H9 (cell line): ENCODE results near the gene SLC30A5. TPM values are rescaled to one million over a fixed set of nuclear protein-coding genes. Genes with fewer than 3 reads are reported as not detected.

Source experiments
- DNase-seq: peaks from one replicate; pipeline ENCODE4 v3.0.0-alpha.2; 2017
- H2AFZ ChIP-seq: one replicate; pipeline ENCODE4 v1.6.1; 2013; ENCODE audit warnings: mild to moderate bottlenecking, low read length, control low read depth, moderate library complexity
- H2AK5ac ChIP-seq: 2 replicates; pipeline ENCODE4 v1.6.1; 2013; ENCODE audit warnings: low read length, control low read depth, mixed read lengths; ENCODE audit not compliant: insufficient read length
- H2BK120ac ChIP-seq: one replicate; pipeline ENCODE4 v1.6.1; 2013; ENCODE audit warnings: low read depth, mild to moderate bottlenecking, low read length, control low read depth, inconsistent platforms; ENCODE audit not compliant: poor library complexity, severe bottlenecking
- H2BK12ac ChIP-seq: 2 replicates; pipeline ENCODE4 v1.6.1; 2013; ENCODE audit warnings: low read length, control low read depth, mixed read lengths, low read depth; ENCODE audit not compliant: insufficient read length
- H2BK15ac ChIP-seq: 2 replicates; pipeline ENCODE4 v1.6.1; 2013; ENCODE audit warnings: low read depth, low read length, control low read depth
- H2BK20ac ChIP-seq: one replicate; pipeline ENCODE4 v1.6.1; 2013; ENCODE audit warnings: low read depth, mild to moderate bottlenecking, low read length, control low read depth, inconsistent platforms; ENCODE audit not compliant: poor library complexity, severe bottlenecking
- H2BK5ac ChIP-seq: 2 replicates; pipeline ENCODE4 v1.6.1; 2013; ENCODE audit warnings: low read length, control low read depth, mixed read lengths; ENCODE audit not compliant: insufficient read length
- H3K14ac ChIP-seq: 2 replicates; pipeline ENCODE4 v1.6.1; 2013; ENCODE audit warnings: low read length, control low read depth; ENCODE audit not compliant: insufficient read depth
- H3K18ac ChIP-seq: 2 replicates; pipeline ENCODE4 v1.6.1; 2013; ENCODE audit warnings: low read depth, mild to moderate bottlenecking, mixed read lengths, low read length, control low read depth; ENCODE audit not compliant: insufficient read length
- H3K23ac ChIP-seq: 2 replicates; pipeline ENCODE4 v1.6.1; 2013; ENCODE audit warnings: low read length, control low read depth, mixed read lengths, low read depth; ENCODE audit not compliant: insufficient read length
- H3K23me2 ChIP-seq: 2 replicates; pipeline ENCODE4 v1.6.1; 2013; ENCODE audit warnings: low read depth, mild to moderate bottlenecking, mixed read lengths, low read length, control low read depth; ENCODE audit not compliant: insufficient read length, poor library complexity, severe bottlenecking
- H3K27ac ChIP-seq: 2 replicates; pipeline ENCODE4 v1.5.1; 2013; ENCODE audit warnings: low read length, control low read depth, mixed read lengths, low read depth; ENCODE audit not compliant: insufficient read length
- H3K27me3 ChIP-seq: 2 replicates; pipeline ENCODE4 v1.6.1; 2013; ENCODE audit warnings: low read length, control low read depth, inconsistent platforms; ENCODE audit not compliant: insufficient read depth
- H3K4ac ChIP-seq: 2 replicates; pipeline ENCODE4 v1.6.1; 2013; ENCODE audit warnings: low read depth, mild to moderate bottlenecking, control low read depth, inconsistent platforms, low read length, moderate library complexity
- H3K4me1 ChIP-seq: 2 replicates; pipeline ENCODE4 v1.6.1; 2013; ENCODE audit warnings: low read length, control low read depth, inconsistent platforms; ENCODE audit not compliant: insufficient read depth
- H3K4me2 ChIP-seq: 2 replicates; pipeline ENCODE4 v1.6.1; 2013; ENCODE audit warnings: low read length, control low read depth, mixed read lengths; ENCODE audit not compliant: insufficient read length, insufficient read depth
- H3K56ac ChIP-seq: 2 replicates; pipeline ENCODE4 v1.6.1; 2013; ENCODE audit warnings: low read depth, mild to moderate bottlenecking, mixed read lengths, low read length, control low read depth; ENCODE audit not compliant: insufficient read length
- H3K79me1 ChIP-seq: 2 replicates; pipeline ENCODE4 v1.6.1; 2013; ENCODE audit warnings: low read depth, mild to moderate bottlenecking, moderate library complexity, low read length, control low read depth, inconsistent platforms; ENCODE audit not compliant: insufficient read depth, poor library complexity, severe bottlenecking
- H3K79me2 ChIP-seq: 2 replicates; pipeline ENCODE4 v1.6.1; 2013; ENCODE audit warnings: low read length, control low read depth, inconsistent platforms; ENCODE audit not compliant: insufficient read depth
- H3K9ac ChIP-seq: 2 replicates; pipeline ENCODE4 v1.6.1; 2013; ENCODE audit warnings: low read length, control low read depth, mixed read lengths; ENCODE audit not compliant: insufficient read length; ENCODE audit errors: extremely low read depth
- H3K9me3 ChIP-seq: one replicate; pipeline ENCODE4 v1.6.1; 2013; ENCODE audit warnings: low read depth, low read length, inconsistent platforms; ENCODE audit not compliant: control insufficient read depth
- H3T11ph ChIP-seq: one replicate; pipeline ENCODE4 v1.6.1; 2013; ENCODE audit warnings: mild to moderate bottlenecking, low read length, control low read depth, inconsistent platforms
- H4K20me1 ChIP-seq: one replicate; pipeline ENCODE4 v1.6.1; 2013; ENCODE audit not compliant: control insufficient read depth, insufficient read length, insufficient read depth
- H4K5ac ChIP-seq: 2 replicates; pipeline ENCODE4 v1.6.1; 2013; ENCODE audit warnings: low read depth, mild to moderate bottlenecking, mixed read lengths, low read length, control low read depth; ENCODE audit not compliant: insufficient read length
- H4K8ac ChIP-seq: replicated peaks from 2 replicates; pipeline ENCODE4 v1.6.1; 2013; ENCODE audit warnings: low read length, control low read depth, mixed read lengths, low read depth; ENCODE audit not compliant: insufficient read length
- H4K91ac ChIP-seq: 2 replicates; pipeline ENCODE4 v1.6.1; 2013; ENCODE audit warnings: low read depth, mild to moderate bottlenecking, moderate library complexity, mixed read lengths, low read length, control low read depth; ENCODE audit not compliant: insufficient read length
- H3K27ac Mint-ChIP-seq, 3 experiments: 2 replicates in 2 of 3; 3 replicates in 1 of 3; pipeline ENCODE4 v1.8.0; 2020 to 2021; ENCODE audit warnings: mixed read lengths in 3 of 3, mild to moderate bottlenecking in 1 of 3, moderate library complexity in 1 of 3
- H3K27me3 Mint-ChIP-seq: 2 replicates; pipeline ENCODE4 v1.8.0; 2021; ENCODE audit warnings: low read depth, mild to moderate bottlenecking, moderate library complexity, mixed read lengths
- H3K36me3 Mint-ChIP-seq, 3 experiments: 2 replicates in 2 of 3; 3 replicates in 1 of 3; pipeline ENCODE4 v1.8.0; 2020 to 2021; ENCODE audit warnings: low read depth in 3 of 3, mixed read lengths in 3 of 3; ENCODE audit not compliant: insufficient read depth in 1 of 3
- H3K4me1 Mint-ChIP-seq, 2 experiments: 2 replicates each; pipeline ENCODE4 v1.8.0; 2020; ENCODE audit warnings: mixed read lengths in 2 of 2
- H3K4me3 Mint-ChIP-seq, 2 experiments: 2 replicates in 1 of 2; 3 replicates in 1 of 2; pipeline ENCODE4 v1.8.0; 2020 to 2021; ENCODE audit warnings: mild to moderate bottlenecking in 2 of 2, mixed read lengths in 2 of 2, moderate library complexity in 1 of 2
- H3K9me3 Mint-ChIP-seq, 2 experiments: 2 replicates in 1 of 2; 3 replicates in 1 of 2; pipeline ENCODE4 v1.8.0; 2020; ENCODE audit warnings: mild to moderate bottlenecking in 2 of 2, mixed read lengths in 2 of 2, moderate library complexity in 1 of 2
- WGBS: extraction: QIAGEN DNeasy Blood & Tissue Kit; methylation state at CpG from one replicate; pipeline ENCODE4 v1.1.7; 2013; ENCODE audit warnings: missing lambda C conversion rate, low lambda C conversion rate, mixed read lengths; ENCODE audit not compliant: insufficient read length; ENCODE audit errors: extremely low coverage; 5-methylcytosine and 5-hydroxymethylcytosine counted together
- total RNA-seq: library from RNA; stranded (reverse); gene quantifications from 2 replicates; pipeline ENCODE4 v1.2.1, GENCODE V29; 2021
- TF ChIP-seq, protein P1 (sequence below): fragments of 200-600 bp; sonication (generic); conservative IDR thresholded peaks from 3 replicates; pipeline ENCODE4 v1.8.0; 2021; ENCODE audit warnings: antibody characterized with exemption, mild to moderate bottlenecking

Gene SLC30A5
- total RNA-seq, 1 experiment from 2014 or later: 33.7 TPM

DNA sequence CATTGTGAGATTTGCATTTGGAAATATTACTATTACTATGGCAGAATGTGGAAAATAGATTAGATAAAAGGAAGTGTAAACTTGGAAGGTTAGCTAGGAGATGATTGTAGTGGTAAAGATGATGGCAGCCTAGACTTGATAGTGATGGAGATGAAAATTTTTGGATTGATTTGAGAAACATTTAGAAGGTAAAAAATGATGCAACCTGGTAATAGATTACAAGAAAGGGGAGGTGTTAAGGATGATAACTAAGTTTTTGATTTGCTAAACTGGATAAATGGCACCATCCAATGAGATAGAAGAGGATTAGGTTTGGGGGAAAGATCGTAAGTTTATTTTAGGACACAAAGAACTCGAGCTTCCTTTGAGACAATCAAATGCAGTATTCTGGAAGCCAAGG is 8.9 kb upstream of the SLC30A5 start:
- Mint-ChIP-seq H3K4me3 (no peak overlapping the region), H3K9me3 (no peaks in the 10 kb centered on the region), H3K27ac (no peak overlapping the region), H3K27me3 (no peaks in the 10 kb centered on the region), H3K36me3 (no peaks in the 10 kb centered on the region), H3K4me1 (peaks cover 4 to 5% of the 10 kb centered on the region in 2 experiments)
- H3K9ac ChIP-seq: no peak overlapping the region
- H3K27me3 ChIP-seq: no peaks in the 10 kb centered on the region
- H3K79me2 ChIP-seq: no peaks in the 10 kb centered on the region
- no peak overlapping the region for H2AK5ac ChIP-seq
- no peak overlapping the region for H2BK5ac ChIP-seq
- no peak overlapping the region for H4K91ac ChIP-seq
- H3K79me1 ChIP-seq: no peaks in the 10 kb centered on the region
- H3K4me2 ChIP-seq: no peak overlapping the region
- no peak overlapping the region for H3K56ac ChIP-seq
- TF ChIP-seq, protein P1, sequence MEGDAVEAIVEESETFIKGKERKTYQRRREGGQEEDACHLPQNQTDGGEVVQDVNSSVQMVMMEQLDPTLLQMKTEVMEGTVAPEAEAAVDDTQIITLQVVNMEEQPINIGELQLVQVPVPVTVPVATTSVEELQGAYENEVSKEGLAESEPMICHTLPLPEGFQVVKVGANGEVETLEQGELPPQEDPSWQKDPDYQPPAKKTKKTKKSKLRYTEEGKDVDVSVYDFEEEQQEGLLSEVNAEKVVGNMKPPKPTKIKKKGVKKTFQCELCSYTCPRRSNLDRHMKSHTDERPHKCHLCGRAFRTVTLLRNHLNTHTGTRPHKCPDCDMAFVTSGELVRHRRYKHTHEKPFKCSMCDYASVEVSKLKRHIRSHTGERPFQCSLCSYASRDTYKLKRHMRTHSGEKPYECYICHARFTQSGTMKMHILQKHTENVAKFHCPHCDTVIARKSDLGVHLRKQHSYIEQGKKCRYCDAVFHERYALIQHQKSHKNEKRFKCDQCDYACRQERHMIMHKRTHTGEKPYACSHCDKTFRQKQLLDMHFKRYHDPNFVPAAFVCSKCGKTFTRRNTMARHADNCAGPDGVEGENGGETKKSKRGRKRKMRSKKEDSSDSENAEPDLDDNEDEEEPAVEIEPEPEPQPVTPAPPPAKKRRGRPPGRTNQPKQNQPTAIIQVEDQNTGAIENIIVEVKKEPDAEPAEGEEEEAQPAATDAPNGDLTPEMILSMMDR: no peak
- whole genome bisulfite sequencing: no CpG with 5 or more reads among the region's 2 CpGs
- H2BK12ac ChIP-seq: no peak overlapping the region
- no peak overlapping the region for H3K18ac ChIP-seq
- no peaks in the 10 kb centered on the region for H3K9me3 ChIP-seq
- H3K14ac ChIP-seq: no peak overlapping the region
- no peaks in the 10 kb centered on the region; the same call in 1 of the 2 replicates for H3K4me1 ChIP-seq
- no peak for DNase-seq
- no peak overlapping the region for H2BK120ac ChIP-seq
- H2AFZ ChIP-seq: no peak overlapping the region
- H3K23ac ChIP-seq: no peak overlapping the region
- H4K20me1 ChIP-seq: no peaks in the 10 kb centered on the region
- H4K8ac ChIP-seq: no peak overlapping the region
- H4K5ac ChIP-seq: no peak overlapping the region
- H2BK15ac ChIP-seq: no peak overlapping the region
- H3K4ac ChIP-seq: no peak overlapping the region
- no peak overlapping the region for H3T11ph ChIP-seq
- H3K23me2 ChIP-seq: no peaks in the 10 kb centered on the region
- no peak overlapping the region for H3K27ac ChIP-seq
- H2BK20ac ChIP-seq: no peak overlapping the region
